Measurements from ENCODE around the gene NR4A2.
A peak's percentile ranks its signal among the peaks of the same experiment; 100 is the strongest.

The NR4A2 gene

DNA sequence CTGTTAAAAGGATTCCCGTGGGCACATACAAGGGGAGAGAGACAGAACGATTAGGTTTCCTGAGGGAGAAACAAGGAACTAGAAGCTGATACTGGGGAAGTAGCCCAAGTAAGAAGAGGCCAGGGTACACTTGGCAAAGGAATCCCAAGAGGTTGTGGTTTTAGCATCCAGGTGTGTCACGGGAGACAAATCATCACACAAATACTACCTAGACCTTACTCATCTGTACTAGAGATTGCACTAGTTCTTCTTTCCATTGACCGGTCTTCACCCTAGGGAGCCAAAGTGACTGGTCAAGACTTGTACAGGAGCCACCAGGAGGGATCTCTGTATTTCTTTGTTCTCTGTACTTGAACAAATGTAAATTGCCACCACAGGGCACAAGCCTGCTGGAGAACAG, 14.2 kb upstream of the NR4A2 start:
- TF ChIP-seq, protein P1, sequence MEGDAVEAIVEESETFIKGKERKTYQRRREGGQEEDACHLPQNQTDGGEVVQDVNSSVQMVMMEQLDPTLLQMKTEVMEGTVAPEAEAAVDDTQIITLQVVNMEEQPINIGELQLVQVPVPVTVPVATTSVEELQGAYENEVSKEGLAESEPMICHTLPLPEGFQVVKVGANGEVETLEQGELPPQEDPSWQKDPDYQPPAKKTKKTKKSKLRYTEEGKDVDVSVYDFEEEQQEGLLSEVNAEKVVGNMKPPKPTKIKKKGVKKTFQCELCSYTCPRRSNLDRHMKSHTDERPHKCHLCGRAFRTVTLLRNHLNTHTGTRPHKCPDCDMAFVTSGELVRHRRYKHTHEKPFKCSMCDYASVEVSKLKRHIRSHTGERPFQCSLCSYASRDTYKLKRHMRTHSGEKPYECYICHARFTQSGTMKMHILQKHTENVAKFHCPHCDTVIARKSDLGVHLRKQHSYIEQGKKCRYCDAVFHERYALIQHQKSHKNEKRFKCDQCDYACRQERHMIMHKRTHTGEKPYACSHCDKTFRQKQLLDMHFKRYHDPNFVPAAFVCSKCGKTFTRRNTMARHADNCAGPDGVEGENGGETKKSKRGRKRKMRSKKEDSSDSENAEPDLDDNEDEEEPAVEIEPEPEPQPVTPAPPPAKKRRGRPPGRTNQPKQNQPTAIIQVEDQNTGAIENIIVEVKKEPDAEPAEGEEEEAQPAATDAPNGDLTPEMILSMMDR (IDR thresholded peaks at IDR 0.05; ENCODE audit: low read depth, low read length) = no peak
- no peak for DNase-seq (ENCODE audit: low read depth, low spot score)
- no peak overlapping the region for H3K4me3 ChIP-seq (ENCODE audit: low read depth, low read length)
- in situ Hi-C loops (cut with HindIII; ENCODE audit: low sequenced_read_pairs) = loop anchor here (25.0 kb wide), 1 partner anchor 191 kb away; no protein-coding TSS in a partner anchor

DNA sequence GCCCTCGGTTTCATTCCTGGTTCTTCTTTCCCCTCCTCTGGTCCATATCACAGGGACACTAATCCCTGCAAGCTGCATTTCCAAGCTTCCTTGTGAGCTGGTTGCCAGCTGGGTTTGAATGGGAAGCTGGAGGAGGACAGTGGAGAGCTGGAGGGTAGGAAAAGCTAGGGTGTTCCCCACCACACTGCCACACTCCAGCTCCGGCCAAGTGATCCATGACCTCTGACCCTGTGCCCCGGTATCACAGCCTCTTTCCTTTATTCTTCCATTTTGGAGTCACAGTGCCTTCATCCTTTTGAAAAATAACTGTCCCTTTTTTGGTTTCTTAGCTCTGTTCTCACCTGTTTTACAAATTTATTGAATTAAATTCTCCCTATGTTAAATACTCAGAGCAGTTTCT, 13.1 kb upstream of the NR4A2 start:
- no peak overlapping the region for H3K4me3 ChIP-seq (ENCODE audit: low read depth, low read length)
- no peak for DNase-seq (ENCODE audit: low read depth, low spot score)
- TF ChIP-seq, protein P1 (IDR thresholded peaks at IDR 0.05; ENCODE audit: low read depth, low read length) = no peak
- in situ Hi-C loops (cut with HindIII; ENCODE audit: low sequenced_read_pairs) = loop anchor here (25.0 kb wide), 1 partner anchor 192 kb away; no protein-coding TSS in a partner anchor

DNA sequence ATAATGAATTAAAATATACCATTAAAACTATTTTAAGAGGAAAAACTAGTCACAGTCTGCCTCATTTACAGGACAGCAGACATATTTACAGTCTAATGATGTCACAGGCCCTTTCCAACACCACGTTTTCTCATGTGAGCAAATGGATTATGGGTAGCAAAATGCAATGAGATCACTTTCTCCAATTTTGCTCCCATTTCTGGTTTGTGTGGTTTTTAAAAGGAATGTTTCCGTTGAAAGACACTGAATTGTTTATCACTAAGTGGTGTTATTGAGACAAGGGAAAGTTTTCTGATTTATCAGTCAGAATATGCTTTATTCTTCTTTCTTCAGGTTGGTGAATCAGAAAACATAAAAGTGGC, 11.4 kb upstream of the NR4A2 start:
- no peak for DNase-seq (ENCODE audit: low read depth, low spot score)
- TF ChIP-seq, protein P1 (IDR thresholded peaks at IDR 0.05; ENCODE audit: low read depth, low read length) = no peak
- no peak overlapping the region for H3K4me3 ChIP-seq (ENCODE audit: low read depth, low read length)
- in situ Hi-C loops (cut with HindIII; ENCODE audit: low sequenced_read_pairs) = loop anchor here (25.0 kb wide), 1 partner anchor 193 kb away; no protein-coding TSS in a partner anchor

DNA sequence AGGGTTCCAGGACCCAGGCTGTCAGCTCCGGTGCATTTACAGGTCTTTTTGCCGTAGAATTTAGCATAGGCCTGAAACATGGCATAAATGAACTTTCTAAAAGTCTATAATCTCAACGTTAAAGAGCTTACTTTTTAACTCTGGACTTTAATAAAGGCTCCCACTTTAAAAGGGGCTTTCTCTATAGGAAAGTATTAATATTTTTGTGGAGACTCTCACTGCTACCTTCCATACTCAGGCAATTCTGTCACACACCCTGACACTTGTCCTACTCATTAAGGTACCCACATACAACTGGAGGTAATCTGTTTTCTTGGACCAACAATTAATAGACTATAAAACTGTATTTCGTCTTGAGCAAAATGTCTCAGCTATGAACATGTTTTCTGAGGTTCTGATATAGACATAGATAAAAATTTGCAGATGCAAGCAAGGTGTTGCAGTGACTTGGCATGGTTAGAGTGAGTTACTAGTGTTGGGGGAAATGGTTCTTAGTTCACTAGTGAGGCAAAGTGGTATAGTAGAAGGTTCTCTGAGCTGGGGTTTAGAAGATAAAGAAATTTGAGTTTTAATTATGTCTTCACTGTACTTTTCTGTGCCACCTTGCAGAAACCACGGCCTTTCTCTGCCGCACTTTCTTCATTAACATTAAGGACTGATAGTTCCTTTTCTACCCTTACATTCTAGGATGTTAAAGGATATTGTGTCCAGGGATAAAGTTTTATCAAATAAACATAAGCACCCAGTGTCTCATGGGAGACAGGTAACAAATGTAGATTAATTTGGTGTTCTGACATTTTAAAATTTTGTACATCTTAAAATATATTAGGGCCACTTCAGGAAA, 10.8 kb upstream of the NR4A2 start:
- TF ChIP-seq, protein P1 (IDR thresholded peaks at IDR 0.05; ENCODE audit: low read depth, low read length) = no peak
- no peak for DNase-seq (ENCODE audit: low read depth, low spot score)
- in situ Hi-C loops (cut with HindIII; ENCODE audit: low sequenced_read_pairs) = loop anchor here (25.0 kb wide), 1 partner anchor 194 kb away; no protein-coding TSS in a partner anchor
- H3K4me3 ChIP-seq (ENCODE audit: low read depth, low read length) = peak overlapping the region; percentile 64

DNA sequence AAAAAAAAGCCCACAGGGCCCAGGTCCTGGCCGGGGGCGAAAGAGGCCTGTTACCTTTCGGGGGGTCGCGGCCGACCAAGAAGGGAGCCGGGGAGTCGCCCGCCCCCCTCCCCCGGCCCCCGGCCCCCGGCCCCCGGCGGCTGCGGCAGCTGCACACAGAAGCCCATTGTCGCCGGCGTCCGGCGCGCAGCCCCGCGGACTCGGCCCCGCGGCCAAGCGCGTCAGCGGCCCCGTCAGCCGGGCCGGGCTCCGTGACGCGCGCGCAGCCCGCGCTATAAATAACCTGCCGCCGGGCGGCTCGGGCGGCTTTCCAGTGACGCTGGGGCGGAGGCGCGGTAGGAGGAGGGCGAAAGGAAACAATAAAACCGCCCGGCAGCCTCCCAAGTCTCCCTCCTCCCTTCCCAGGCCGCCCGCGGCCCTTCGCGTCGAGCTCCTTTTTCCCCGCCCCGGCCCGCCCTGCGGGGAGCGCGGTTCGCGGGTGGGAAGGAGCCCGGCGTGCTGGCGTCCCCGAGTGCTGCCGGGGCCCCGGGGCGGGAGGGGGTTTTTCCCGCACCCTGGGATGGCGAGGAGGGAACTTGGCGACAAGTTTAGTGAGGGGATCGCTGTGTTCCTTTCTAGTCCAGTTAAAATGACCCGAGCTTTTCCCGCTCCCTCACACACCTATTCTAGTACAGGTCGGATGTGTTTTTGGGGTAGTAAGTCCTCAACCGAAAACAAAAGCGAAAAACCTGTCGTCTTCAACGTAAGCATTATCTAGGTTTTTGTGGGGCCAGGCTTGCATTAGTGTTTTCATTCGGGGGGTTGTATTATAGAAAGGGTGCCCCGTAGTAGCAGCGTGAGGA, 10.0 kb upstream of the NR4A2 start:
- TF ChIP-seq, protein P1 (IDR thresholded peaks at IDR 0.05; ENCODE audit: low read depth, low read length) = no peak
- in situ Hi-C loops (cut with HindIII; ENCODE audit: low sequenced_read_pairs) = loop anchor here (25.0 kb wide), 1 partner anchor 195 kb away; no protein-coding TSS in a partner anchor
- DNase-seq (ENCODE audit: low read depth, low spot score) = peak; percentile 97
- H3K4me3 ChIP-seq (ENCODE audit: low read depth, low read length) = peak overlapping the region; percentile 90

DNA sequence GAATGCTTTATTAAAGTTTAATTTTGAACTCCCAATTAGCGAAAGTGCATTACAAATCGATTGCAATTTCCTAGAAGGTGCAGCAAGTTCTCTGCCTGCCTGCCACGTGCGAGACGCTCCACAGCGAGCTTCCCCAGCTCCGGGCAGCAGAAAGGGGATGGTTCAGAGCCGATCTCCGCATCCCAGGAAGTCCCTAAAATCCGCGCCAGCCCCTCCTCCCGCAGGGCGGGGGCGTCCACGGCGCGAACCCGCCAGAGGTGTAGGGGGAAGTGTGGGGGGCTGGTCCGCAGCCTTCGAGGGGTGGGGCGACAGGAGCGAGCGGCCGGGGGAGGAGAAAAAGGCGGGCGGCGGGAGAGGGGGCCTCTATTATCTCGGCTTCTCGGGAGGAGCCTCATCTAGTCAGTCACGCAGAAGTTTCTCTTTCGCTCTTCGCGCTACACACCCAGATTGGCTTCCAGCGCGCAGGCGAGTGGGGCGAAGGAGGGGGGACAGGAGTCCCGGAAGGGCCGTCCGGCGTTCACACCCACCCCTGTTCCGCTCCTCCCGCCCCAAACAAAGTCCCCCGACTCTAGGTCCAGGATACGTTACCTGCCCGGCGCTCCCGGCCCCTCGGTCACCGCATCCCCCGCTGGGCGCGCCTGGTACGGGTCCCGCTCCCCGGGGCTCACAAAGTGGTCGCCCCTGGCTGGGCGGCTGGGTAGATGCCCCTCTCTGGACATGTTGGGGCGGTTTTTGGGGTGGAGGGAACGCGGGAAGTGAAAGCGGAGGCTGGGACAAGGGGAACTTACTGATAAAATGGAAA, 9.1 kb upstream of the NR4A2 start:
- in situ Hi-C loops (cut with HindIII; ENCODE audit: low sequenced_read_pairs) = loop anchor here (25.0 kb wide), 1 partner anchor 196 kb away; no protein-coding TSS in a partner anchor
- TF ChIP-seq, protein P1 (IDR thresholded peaks at IDR 0.05; ENCODE audit: low read depth, low read length) = no peak
- peak; percentile 94 for DNase-seq (ENCODE audit: low read depth, low spot score)
- peak overlapping the region; percentile 90 for H3K4me3 ChIP-seq (ENCODE audit: low read depth, low read length)

Measured in astrocyte of the spinal cord (primary cell).